ENCODE measurements around the gene DKK2. TPM values are rescaled to one million over a fixed set of nuclear protein-coding genes. Genes with fewer than 3 reads are reported as not detected.

DKK2 gene, protein sequence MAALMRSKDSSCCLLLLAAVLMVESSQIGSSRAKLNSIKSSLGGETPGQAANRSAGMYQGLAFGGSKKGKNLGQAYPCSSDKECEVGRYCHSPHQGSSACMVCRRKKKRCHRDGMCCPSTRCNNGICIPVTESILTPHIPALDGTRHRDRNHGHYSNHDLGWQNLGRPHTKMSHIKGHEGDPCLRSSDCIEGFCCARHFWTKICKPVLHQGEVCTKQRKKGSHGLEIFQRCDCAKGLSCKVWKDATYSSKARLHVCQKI
- not detected in 2 replicates for total RNA-seq (2011; cell fraction: chromatin; rRNA removed; ENCODE audit: low replicate concordance)
- not detected in 2 replicates for total RNA-seq (2011; cell fraction: nucleolus; rRNA removed)
- not detected in 2 replicates for total RNA-seq (2011; cell fraction: nucleoplasm; rRNA removed)
- total RNA-seq (2014; rRNA removed) (not detected in 2 replicates), total RNA-seq (2014; rRNA removed; fragmentation: Illumina TruSeq; extraction: Trizol) (not detected in 2 replicates), total RNA-seq (2015; rRNA removed; fragmentation: Illumina TruSeq; extraction: Trizol) (not detected in 2 replicates), total RNA-seq (2021) (not detected in 2 replicates), polyA plus RNA-seq (2011; rRNA removed) (not detected in 2 replicates), polyA plus RNA-seq (2014; fragmentation: Illumina TruSeq; extraction: Trizol) (not detected in 2 replicates), polyA plus RNA-seq (2014; fragmentation: Nextera tagmentation; extraction: Ambion mirVana) (not detected), polyA plus RNA-seq (2014; rRNA removed) (not detected in 2 replicates), polyA minus RNA-seq (2011; rRNA and poly(A)+ RNA removed) (not detected in 2 replicates), Bru-seq, nascent RNA (percentile 1 among the genes with signal in this experiment), BruChase-seq, experiment 1, labeled RNA remaining after a 2-hour chase (percentile 2 among the genes with signal in this experiment), BruChase-seq, experiment 2, labeled RNA remaining after a 6-hour chase (percentile 1 among the genes with signal in this experiment)
- not detected in 2 replicates for polyA plus RNA-seq (2011; cell fraction: cytosol; rRNA removed)
- polyA plus RNA-seq (2011; cell fraction: nucleus; rRNA removed), result not detected in 2 replicates
- polyA plus RNA-seq (2012), result not detected in 2 replicates
- polyA minus RNA-seq (2011; cell fraction: cytosol; rRNA and poly(A)+ RNA removed), result not detected in 2 replicates
- polyA minus RNA-seq (2011; cell fraction: nucleus; rRNA and poly(A)+ RNA removed), result not detected in 2 replicates
- long read RNA-seq, experiment 1, result 0 reads
- long read RNA-seq, experiment 2, result 0 reads
- long read RNA-seq, experiment 3, result 0 reads

DNA sequence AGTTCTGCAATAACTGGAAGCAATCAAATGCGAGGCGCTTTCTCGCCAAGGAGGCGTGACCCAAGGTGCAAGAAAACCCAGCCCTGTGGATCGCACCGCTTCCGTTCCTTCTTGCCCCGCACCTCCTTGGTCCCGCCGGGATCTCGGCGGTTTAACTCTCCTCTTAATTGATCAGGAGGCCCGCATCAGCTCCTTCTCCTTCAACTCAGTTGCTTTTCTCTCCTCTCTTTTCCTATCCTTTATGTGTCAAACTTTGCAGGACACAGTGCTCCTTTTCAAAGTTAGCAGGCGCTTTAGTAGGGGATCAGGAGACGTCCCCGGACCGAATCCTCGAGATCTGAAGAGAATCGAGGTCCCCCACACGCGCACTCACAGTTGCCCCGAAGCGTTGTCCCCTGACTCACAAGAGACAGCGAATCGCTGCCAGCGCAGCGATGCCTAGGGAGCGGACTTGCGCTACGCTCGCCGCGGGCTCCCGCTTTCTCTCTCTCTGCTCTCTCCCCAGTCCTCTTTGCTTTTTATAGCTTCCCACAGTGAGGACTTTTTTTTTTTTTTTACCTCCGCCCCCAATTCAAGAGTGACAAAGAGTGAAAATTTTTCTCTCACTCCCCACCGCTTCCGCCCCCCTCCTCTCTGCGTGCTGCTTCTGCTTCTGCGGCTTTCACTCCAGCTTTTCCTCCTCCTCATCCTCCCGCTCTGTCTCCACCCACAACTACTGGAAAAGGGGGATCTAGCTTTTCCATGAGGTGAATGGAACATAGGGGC, at the start of gene DKK2:
DKK2 (minus strand) TSS at position 495 of the 765 bp plus-strand sequence. CDS start 722 bp downstream, outside the sequence.
- DNase-seq (ENCODE audit: extremely low read depth in 1 of 4, low spot score in 3 of 4) (no peak), FAIRE-seq (no peak), ATAC-seq (no peak)
- in situ Hi-C loops (cut with MboI) (no loop called here), intact Hi-C loops (cut with micrococcal nuclease) (no loop called here)
- Histone ChIP-seq H3K4me3 (no peak within 1 kb of the TSS), H3K9me3 (replicated peaks; ENCODE audit: control insufficient read depth, insufficient read depth, low read depth, low read length) (no peaks in the 10 kb centered on the region), H3K27ac (ENCODE audit: extremely low read depth, low read depth, low read length) (no peak within 1 kb of the TSS), H3K9me1 (ENCODE audit: control insufficient read depth, insufficient read depth, low read length) (no peaks in the 10 kb centered on the region), H3K9ac (ENCODE audit: insufficient read depth in 1 of 2, low read depth in 2 of 2, low read length in 2 of 2) (no peak within 1 kb of the TSS), H3K4me2 (ENCODE audit: insufficient read depth, low read length) (no peak within 1 kb of the TSS), H3K79me2 (ENCODE audit: control insufficient read depth, insufficient read depth, low read length) (no peaks in the 10 kb centered on the region), H3K4me1 (replicated peaks in 1 of 2; ENCODE audit: control insufficient read depth in 2 of 2, insufficient read depth in 2 of 2, low read length in 2 of 2) (no peaks in the 10 kb centered on the region), H3K27me3 (ENCODE audit: control insufficient read depth in 2 of 2, insufficient read depth in 2 of 2, low read length in 2 of 2) (no peaks in the 10 kb centered on the region), H3K36me3 (ENCODE audit: control insufficient read depth, insufficient read depth, low read length) (no peaks in the 10 kb centered on the region), H4K20me1 (replicated peaks; ENCODE audit: control insufficient read depth, insufficient read depth, low read length) (no peaks in the 10 kb centered on the region), H2AFZ (ENCODE audit: low read depth, low read length) (no peak within 1 kb of the TSS)
- ChIA-PET CTCF (ENCODE audit: low intra/inter-chr PET ratio) (no interaction called here), POLR2A (no interaction called here)
- BruUV-seq (replicated peaks), result no TSS peak
- WGBS (ENCODE audit: insufficient coverage, low coverage, missing lambda C conversion rate), result 14% methylated on average over 40 of the region's 40 CpGs
- TF ChIP-seq, protein P1, sequence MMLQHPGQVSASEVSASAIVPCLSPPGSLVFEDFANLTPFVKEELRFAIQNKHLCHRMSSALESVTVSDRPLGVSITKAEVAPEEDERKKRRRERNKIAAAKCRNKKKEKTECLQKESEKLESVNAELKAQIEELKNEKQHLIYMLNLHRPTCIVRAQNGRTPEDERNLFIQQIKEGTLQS (IDR thresholded peaks at IDR 0.05), result no peak
- TF ChIP-seq, protein P1 (CRISPR knock-in tag; conservative IDR thresholded peaks at IDR 0.05), result no peak
- TF ChIP-seq SP1 (CRISPR knock-in tag; IDR thresholded peaks at IDR 0.05) (no peak), SOX6 (IDR thresholded peaks at IDR 0.05) (no peak)
